HEK293 (cell line): Measurements from ENCODE around the gene LAMA2.
A peak's percentile ranks its signal among the peaks of the same experiment; 100 is the strongest.

Source experiments
- CTCF ChIA-PET: fragments of 350-600 bp; formaldehyde crosslinking; extraction: SDS; loops from one replicate; lab custom pipeline; 2021; ENCODE audit warnings: antibody characterized with exemption; lab: Yijun Ruan, JAX
- POLR2A ChIA-PET: fragments of 300-600 bp; formaldehyde crosslinking; extraction: SDS; loops from one replicate; lab custom pipeline; 2020; ENCODE audit warnings: antibody characterized with exemption, inconsistent platforms; lab: Yijun Ruan, JAX
- H3K27ac ChIP-seq: fragments of 200-500 bp; sonication (Bioruptor generic); 2 replicates; pipeline ENCODE4 v1.5.1; 2014; ENCODE audit warnings: low read depth, low read length, control low read depth, inconsistent platforms; ENCODE audit errors: extremely low read depth
- H3K36me3 ChIP-seq, 2 experiments: fragments of 200-500 bp in 1 of 2; sonication (Bioruptor generic) in 1 of 2; 1 replicate in 1 of 2; 2 replicates in 1 of 2; pipeline ENCODE4 v1.5.1; 2014 to 2017; ENCODE audit warnings: inconsistent platforms in 2 of 2, low read length in 2 of 2; ENCODE audit not compliant: control insufficient read depth in 2 of 2, insufficient read depth in 1 of 2
- H3K4me1 ChIP-seq: fragments of 200-500 bp; sonication (Bioruptor generic); 2 replicates; pipeline ENCODE4 v1.5.1; 2014; ENCODE audit warnings: mild to moderate bottlenecking, low read length, inconsistent platforms; ENCODE audit not compliant: control insufficient read depth, insufficient read depth
- H3K4me3 ChIP-seq: 2 replicates; pipeline ENCODE4 v1.5.1; 2011; ENCODE audit warnings: low read depth, mild to moderate bottlenecking, control low read depth, low read length, moderate library complexity
- H3K9me3 ChIP-seq: fragments of 200-500 bp; sonication (Bioruptor generic); 2 replicates; pipeline ENCODE4 v1.5.1; 2014; ENCODE audit warnings: low read depth, low read length, inconsistent platforms; ENCODE audit not compliant: control insufficient read depth, insufficient read depth
- ATF2 ChIP-seq: fragments of 450-650 bp; formaldehyde crosslinking; IDR thresholded peaks from 2 replicates; pipeline ENCODE4 v1.5.1; 2016; ENCODE audit warnings: missing biosample characterization, missing genetic modification characterization, low read depth
- GLI4 ChIP-seq: fragments of 450-650 bp; formaldehyde crosslinking; IDR thresholded peaks from 2 replicates; pipeline ENCODE4 v1.5.1; 2016; ENCODE audit warnings: missing biosample characterization, missing genetic modification characterization
- GLIS1 ChIP-seq: fragments of 450-650 bp; formaldehyde crosslinking; IDR thresholded peaks from 2 replicates; pipeline ENCODE4 v1.5.1; 2016; ENCODE audit warnings: missing biosample characterization, missing genetic modification characterization
- KLF9 ChIP-seq: fragments of 450-650 bp; formaldehyde crosslinking; IDR thresholded peaks from 2 replicates; pipeline ENCODE4 v1.5.1; 2016; ENCODE audit warnings: missing biosample characterization, missing genetic modification characterization, low read depth
- RBAK ChIP-seq: fragments of 450-650 bp; formaldehyde crosslinking; IDR thresholded peaks from 2 replicates; pipeline ENCODE4 v1.5.1; 2016; ENCODE audit warnings: missing biosample characterization, missing genetic modification characterization
- SCRT2 ChIP-seq: fragments of 450-650 bp; formaldehyde crosslinking; IDR thresholded peaks from 2 replicates; pipeline ENCODE4 v1.5.1; 2016; ENCODE audit warnings: missing biosample characterization, missing genetic modification characterization
- SP3 ChIP-seq: fragments of 450-650 bp; formaldehyde crosslinking; IDR thresholded peaks from 2 replicates; pipeline ENCODE4 v1.5.1; 2016; ENCODE audit warnings: missing biosample characterization, missing genetic modification characterization
- TCF7L2 ChIP-seq: IDR thresholded peaks from 2 replicates; pipeline ENCODE4 v1.6.1; 2011; ENCODE audit warnings: low read depth, mild to moderate bottlenecking, inconsistent platforms, low read length, moderate library complexity, borderline replicate concordance
- TRIM28 ChIP-seq: IDR thresholded peaks from 2 replicates; pipeline ENCODE4 v1.6.1; 2011; ENCODE audit warnings: low read length, control low read depth, borderline replicate concordance
- YY1 ChIP-seq: fragments of 450-650 bp; formaldehyde crosslinking; IDR thresholded peaks from 2 replicates; pipeline ENCODE4 v1.5.1; 2018; ENCODE audit warnings: missing biosample characterization, missing genetic modification characterization
- ZBTB1 ChIP-seq: fragments of 450-650 bp; formaldehyde crosslinking; IDR thresholded peaks from 2 replicates; pipeline ENCODE4 v1.5.1; 2016; ENCODE audit warnings: missing biosample characterization, missing genetic modification characterization
- ZBTB17 ChIP-seq: fragments of 450-650 bp; formaldehyde crosslinking; IDR thresholded peaks from 2 replicates; pipeline ENCODE4 v1.5.1; 2016; ENCODE audit warnings: missing biosample characterization, missing genetic modification characterization
- ZBTB48 ChIP-seq: fragments of 450-650 bp; formaldehyde crosslinking; IDR thresholded peaks from 2 replicates; pipeline ENCODE4 v1.5.1; 2016; ENCODE audit warnings: missing biosample characterization, missing genetic modification characterization
- ZEB2 ChIP-seq: fragments of 450-650 bp; formaldehyde crosslinking; IDR thresholded peaks from 2 replicates; pipeline ENCODE4 v1.5.1; 2016; ENCODE audit warnings: missing biosample characterization, missing genetic modification characterization
- ZFP69B ChIP-seq: fragments of 450-650 bp; formaldehyde crosslinking; IDR thresholded peaks from 2 replicates; pipeline ENCODE4 v1.5.1; 2016; ENCODE audit warnings: missing biosample characterization, missing genetic modification characterization
- ZNF121 ChIP-seq: fragments of 450-650 bp; formaldehyde crosslinking; IDR thresholded peaks from 2 replicates; pipeline ENCODE4 v1.5.1; 2016; ENCODE audit warnings: missing biosample characterization, missing genetic modification characterization
- ZNF223 ChIP-seq: fragments of 450-650 bp; formaldehyde crosslinking; IDR thresholded peaks from 2 replicates; pipeline ENCODE4 v1.5.1; 2016; ENCODE audit warnings: missing biosample characterization, missing genetic modification characterization
- ZNF24 ChIP-seq: fragments of 450-650 bp; formaldehyde crosslinking; IDR thresholded peaks from 2 replicates; pipeline ENCODE4 v1.5.1; 2016; ENCODE audit warnings: missing biosample characterization, missing genetic modification characterization
- ZNF292 ChIP-seq: fragments of 450-650 bp; formaldehyde crosslinking; IDR thresholded peaks from 2 replicates; pipeline ENCODE4 v1.5.1; 2016; ENCODE audit warnings: low read depth, missing biosample characterization, missing genetic modification characterization, borderline replicate concordance
- ZNF311 ChIP-seq: fragments of 450-650 bp; formaldehyde crosslinking; IDR thresholded peaks from 2 replicates; pipeline ENCODE4 v1.5.1; 2017; ENCODE audit warnings: missing biosample characterization, missing genetic modification characterization, borderline replicate concordance
- ZNF335 ChIP-seq: fragments of 450-650 bp; formaldehyde crosslinking; conservative IDR thresholded peaks from 2 replicates; pipeline ENCODE4 v1.5.1; 2016; ENCODE audit warnings: missing biosample characterization, missing genetic modification characterization
- ZNF510 ChIP-seq: fragments of 450-650 bp; formaldehyde crosslinking; IDR thresholded peaks from 2 replicates; pipeline ENCODE4 v1.5.1; 2018; ENCODE audit warnings: mild to moderate bottlenecking, missing genetic modification characterization, missing biosample characterization; ENCODE audit not compliant: insufficient replicate concordance
- ZNF544 ChIP-seq: fragments of 450-650 bp; formaldehyde crosslinking; IDR thresholded peaks from 2 replicates; pipeline ENCODE4 v1.5.0; 2017; ENCODE audit warnings: missing biosample characterization, missing genetic modification characterization
- ZNF560 ChIP-seq: fragments of 450-650 bp; formaldehyde crosslinking; IDR thresholded peaks from 2 replicates; pipeline ENCODE4 v1.5.1; 2017; ENCODE audit warnings: missing biosample characterization, missing genetic modification characterization, borderline replicate concordance
- ZNF629 ChIP-seq: fragments of 450-650 bp; formaldehyde crosslinking; IDR thresholded peaks from 2 replicates; pipeline ENCODE4 v1.5.1; 2017; ENCODE audit warnings: missing biosample characterization, missing genetic modification characterization
- ZNF660 ChIP-seq: fragments of 450-650 bp; IDR thresholded peaks from 2 replicates; pipeline ENCODE4 v1.5.1; 2018; ENCODE audit warnings: missing biosample characterization, mild to moderate bottlenecking, missing genetic modification characterization
- ZNF747 ChIP-seq: fragments of 450-650 bp; formaldehyde crosslinking; IDR thresholded peaks from 2 replicates; pipeline ENCODE4 v1.5.1; 2016; ENCODE audit warnings: missing biosample characterization, missing genetic modification characterization
- ZNF843 ChIP-seq: fragments of 450-650 bp; formaldehyde crosslinking; IDR thresholded peaks from 2 replicates; pipeline ENCODE4 v1.5.1; 2016; ENCODE audit warnings: missing biosample characterization, missing genetic modification characterization
- ZSCAN16 ChIP-seq: fragments of 450-650 bp; formaldehyde crosslinking; IDR thresholded peaks from 2 replicates; pipeline ENCODE4 v1.5.1; 2016; ENCODE audit warnings: missing biosample characterization, missing genetic modification characterization
- ZSCAN4 ChIP-seq: fragments of 450-650 bp; formaldehyde crosslinking; IDR thresholded peaks from 2 replicates; pipeline ENCODE4 v1.5.1; 2017; ENCODE audit warnings: missing biosample characterization, missing genetic modification characterization
- TF ChIP-seq, protein P1 (sequence below): fragments of 450-650 bp; formaldehyde crosslinking; IDR thresholded peaks from 2 replicates; pipeline ENCODE4 v1.5.1; 2017; ENCODE audit warnings: missing biosample characterization, missing genetic modification characterization
- TF ChIP-seq, protein P2 (sequence below): fragments of 450-650 bp; formaldehyde crosslinking; IDR thresholded peaks from 2 replicates; pipeline ENCODE4 v1.5.1; 2016; ENCODE audit warnings: missing biosample characterization, missing genetic modification characterization

LAMA2 gene

GRCh38 chr6:129434091-129434490 lies 551.2 kb downstream of the LAMA2 start (continued):
- TF ChIP-seq ZNF510 (tag by site-specific recombination) (no peak), ZNF560 (tag by site-specific recombination) (no peak), ZEB2 (tag by site-specific recombination) (no peak), GLI4 (tag by site-specific recombination) (no peak), TCF7L2 (no peak)
- TF ChIP-seq, protein P1, sequence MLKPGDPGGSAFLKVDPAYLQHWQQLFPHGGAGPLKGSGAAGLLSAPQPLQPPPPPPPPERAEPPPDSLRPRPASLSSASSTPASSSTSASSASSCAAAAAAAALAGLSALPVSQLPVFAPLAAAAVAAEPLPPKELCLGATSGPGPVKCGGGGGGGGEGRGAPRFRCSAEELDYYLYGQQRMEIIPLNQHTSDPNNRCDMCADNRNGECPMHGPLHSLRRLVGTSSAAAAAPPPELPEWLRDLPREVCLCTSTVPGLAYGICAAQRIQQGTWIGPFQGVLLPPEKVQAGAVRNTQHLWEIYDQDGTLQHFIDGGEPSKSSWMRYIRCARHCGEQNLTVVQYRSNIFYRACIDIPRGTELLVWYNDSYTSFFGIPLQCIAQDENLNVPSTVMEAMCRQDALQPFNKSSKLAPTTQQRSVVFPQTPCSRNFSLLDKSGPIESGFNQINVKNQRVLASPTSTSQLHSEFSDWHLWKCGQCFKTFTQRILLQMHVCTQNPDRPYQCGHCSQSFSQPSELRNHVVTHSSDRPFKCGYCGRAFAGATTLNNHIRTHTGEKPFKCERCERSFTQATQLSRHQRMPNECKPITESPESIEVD (tag by site-specific recombination) = no peak

DNA sequence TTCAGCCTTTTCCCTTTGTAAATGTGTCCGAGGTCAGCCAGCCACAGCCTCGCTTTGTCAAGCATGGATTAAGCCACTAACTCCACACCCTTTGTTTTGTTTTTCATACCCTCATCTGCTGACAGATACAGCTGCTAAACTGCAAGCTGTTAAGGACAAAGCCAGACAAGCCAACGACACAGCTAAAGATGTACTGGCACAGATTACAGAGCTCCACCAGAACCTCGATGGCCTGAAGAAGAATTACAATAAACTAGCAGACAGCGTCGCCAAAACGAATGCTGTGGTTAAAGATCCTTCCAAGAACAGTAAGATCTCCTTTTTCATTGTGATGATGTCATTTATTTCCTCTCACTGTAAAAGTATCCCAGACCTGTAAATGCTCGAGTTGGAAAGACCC lies 557.8 kb downstream of the LAMA2 start:
- H3K36me3 ChIP-seq = no peaks in the 10 kb centered on the region
- ChIA-PET CTCF (interaction anchor here (0.6 to 0.9 kb wide), 5 partner anchors 14 to 277 kb away, joined by 3 read pairs; no protein-coding TSS in a partner anchor), POLR2A (no interaction called here)

GRCh38 chr6:129444683-129445082 lies 561.7 kb downstream of the LAMA2 start:
- CTCF ChIA-PET = no interaction called here
- Histone ChIP-seq H3K36me3 (no peaks in the 10 kb centered on the region), H3K9me3 (no peaks in the 10 kb centered on the region), H3K27ac (no peak overlapping the region), H3K4me3 (no peak overlapping the region), H3K4me1 (no peaks in the 10 kb centered on the region)
- POLR2A ChIA-PET = no interaction called here
- no peak for TF ChIP-seq KLF9 (tag by site-specific recombination)
- no peak for TF ChIP-seq ZFP69B (tag by site-specific recombination)
- no peak for TF ChIP-seq GLIS1 (tag by site-specific recombination)
- no peak for TF ChIP-seq ZSCAN16
- no peak for TF ChIP-seq SP3 (tag by site-specific recombination)
- no peak for TF ChIP-seq ZNF24 (tag by site-specific recombination)
- TF ChIP-seq RBAK (tag by site-specific recombination) = no peak
- TF ChIP-seq ZBTB1 = no peak
- no peak for TF ChIP-seq ZNF121
- no peak for TF ChIP-seq ZNF311 (tag by site-specific recombination)
- no peak for TF ChIP-seq ZNF292 (tag by site-specific recombination)
- no peak for TF ChIP-seq ZNF843 (tag by site-specific recombination)
- no peak for TF ChIP-seq ZNF747 (tag by site-specific recombination)

More for the DNA sequence above, 557.8 kb downstream of the LAMA2 start:
- H3K27ac ChIP-seq = no peak overlapping the region
- TF ChIP-seq ZNF223 (tag by site-specific recombination) (no peak), ZNF629 (tag by site-specific recombination) (no peak), ZBTB17 (tag by site-specific recombination) (peak; percentile 82), TRIM28 (peak; percentile 86; the same call in 1 of the 2 replicates), ZBTB48 (tag by site-specific recombination) (no peak), ATF2 (tag by site-specific recombination) (peak; percentile 91), YY1 (tag by site-specific recombination) (no peak), ZNF660 (tag by site-specific recombination) (0 out of 2 replicates have a peak, but pooled peaks have one; percentile 18), ZNF544 (no peak), ZNF121 (no peak), SCRT2 (tag by site-specific recombination) (no peak), ZSCAN4 (tag by site-specific recombination) (no peak), ZNF335 (tag by site-specific recombination) (0 out of 2 replicates have a peak, but pooled peaks have one; percentile 14)
- TF ChIP-seq, protein P2, sequence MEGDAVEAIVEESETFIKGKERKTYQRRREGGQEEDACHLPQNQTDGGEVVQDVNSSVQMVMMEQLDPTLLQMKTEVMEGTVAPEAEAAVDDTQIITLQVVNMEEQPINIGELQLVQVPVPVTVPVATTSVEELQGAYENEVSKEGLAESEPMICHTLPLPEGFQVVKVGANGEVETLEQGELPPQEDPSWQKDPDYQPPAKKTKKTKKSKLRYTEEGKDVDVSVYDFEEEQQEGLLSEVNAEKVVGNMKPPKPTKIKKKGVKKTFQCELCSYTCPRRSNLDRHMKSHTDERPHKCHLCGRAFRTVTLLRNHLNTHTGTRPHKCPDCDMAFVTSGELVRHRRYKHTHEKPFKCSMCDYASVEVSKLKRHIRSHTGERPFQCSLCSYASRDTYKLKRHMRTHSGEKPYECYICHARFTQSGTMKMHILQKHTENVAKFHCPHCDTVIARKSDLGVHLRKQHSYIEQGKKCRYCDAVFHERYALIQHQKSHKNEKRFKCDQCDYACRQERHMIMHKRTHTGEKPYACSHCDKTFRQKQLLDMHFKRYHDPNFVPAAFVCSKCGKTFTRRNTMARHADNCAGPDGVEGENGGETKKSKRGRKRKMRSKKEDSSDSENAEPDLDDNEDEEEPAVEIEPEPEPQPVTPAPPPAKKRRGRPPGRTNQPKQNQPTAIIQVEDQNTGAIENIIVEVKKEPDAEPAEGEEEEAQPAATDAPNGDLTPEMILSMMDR (tag by site-specific recombination) = 0 out of 2 replicates have a peak, but pooled peaks have one; percentile 10
- TF ChIP-seq, all 188 proteins: peak for 6
- Histone ChIP-seq H3K4me1 (no peaks in the 10 kb centered on the region), H3K9me3 (no peaks in the 10 kb centered on the region), H3K4me3 (no peak overlapping the region)
